CD4-positive, alpha-beta T cell (primary cell): ENCODE measurements around the gene FAM53B. TPM values are rescaled to one million over a fixed set of nuclear protein-coding genes. Genes with fewer than 3 reads are reported as not detected.

Source experiments
- ATAC-seq: fragments of 200-7000 bp; cut with Tn5 transposase; one replicate; pipeline ENCODE4 v1.10.0; 2022; ENCODE audit warnings: mild to moderate bottlenecking; ENCODE audit not compliant: poor library complexity
- CTCF ChIA-PET: fragments of 350-600 bp; sonication (Branson Sonifier 250); formaldehyde crosslinking; loops from one replicate; lab custom pipeline; 2021; ENCODE audit warnings: antibody characterized with exemption, inconsistent platforms; lab: Charles Lee
- POLR2A ChIA-PET: fragments of 350-600 bp; sonication (Branson Sonifier 250); formaldehyde crosslinking; loops from one replicate; lab custom pipeline; 2021; ENCODE audit warnings: antibody characterized with exemption, inconsistent platforms; lab: Charles Lee
- DNase-seq, 14 experiments: peaks; one replicate each; pipeline ENCODE4 v3.0.0-alpha.2; 2013 to 2020; ENCODE audit warnings: mixed read lengths in 2 of 14
- H3K27ac ChIP-seq, 2 donors: one replicate each; pipeline versions ENCODE4 v1.5.1 to v1.7.0; 2013; ENCODE audit warnings: low read length in 2 of 2, low read depth in 1 of 2, mild to moderate bottlenecking in 1 of 2
- H3K27me3 ChIP-seq, 2 experiments: 1 replicate in 1 of 2; 2 replicates in 1 of 2; pipeline versions ENCODE4 v1.6.1 to v1.7.0; 2013; ENCODE audit warnings: low read length in 2 of 2, control low read depth in 1 of 2, mild to moderate bottlenecking in 1 of 2, moderate library complexity in 1 of 2; ENCODE audit not compliant: insufficient read depth in 2 of 2, control insufficient read depth in 1 of 2
- H3K36me3 ChIP-seq: one replicate; pipeline ENCODE4 v1.6.1; 2013; ENCODE audit warnings: low read length, control low read depth; ENCODE audit not compliant: insufficient read depth
- H3K4me1 ChIP-seq: one replicate; pipeline ENCODE4 v1.6.1; 2013; ENCODE audit warnings: low read length, control low read depth; ENCODE audit not compliant: insufficient read depth
- H3K4me3 ChIP-seq: one replicate; pipeline ENCODE4 v1.5.1; 2013; ENCODE audit warnings: mild to moderate bottlenecking, low read length, moderate library complexity
- H3K9me3 ChIP-seq, 2 experiments: 1 replicate in 1 of 2; 2 replicates in 1 of 2; pipeline versions ENCODE4 v1.6.1 to v1.7.0; 2013; ENCODE audit warnings: low read length in 2 of 2, mild to moderate bottlenecking in 2 of 2, control low read depth in 1 of 2, moderate library complexity in 1 of 2; ENCODE audit not compliant: control insufficient read depth in 1 of 2, insufficient read depth in 1 of 2
- H3K27ac Mint-ChIP-seq: one replicate; pipeline ENCODE4 v1.8.0; 2020; ENCODE audit warnings: mixed read lengths
- H3K27me3 Mint-ChIP-seq: one replicate; pipeline ENCODE4 v1.8.0; 2021; ENCODE audit warnings: mixed read lengths
- H3K36me3 Mint-ChIP-seq: one replicate; pipeline ENCODE4 v1.8.0; 2021; ENCODE audit warnings: low read depth, mixed read lengths
- H3K4me1 Mint-ChIP-seq: one replicate; pipeline ENCODE4 v1.8.0; 2021; ENCODE audit warnings: low read depth, mixed read lengths
- H3K4me3 Mint-ChIP-seq: one replicate; pipeline ENCODE4 v1.8.0; 2020; ENCODE audit warnings: mild to moderate bottlenecking, mixed read lengths
- H3K9me3 Mint-ChIP-seq: one replicate; pipeline ENCODE4 v1.8.0; 2020; ENCODE audit warnings: mixed read lengths
- intact Hi-C, 2 experiments: fragments of 100-400 bp; cut with DNase I in 1 of 2; cut with micrococcal nuclease in 1 of 2; formaldehyde crosslinking; loops; one replicate each; pipeline versions ENCODE4 v1.15.1 to v1.9.0; 2023 to 2025; cut with DNase I, micrococcal nuclease
- total RNA-seq, 174 experiments: library from RNA in 2 of 174; stranded (reverse) in 2 of 174; gene quantifications; one replicate each; pipeline ENCODE4 v1.2.3 and lab custom pipeline; 2021 to 2026
- TF ChIP-seq, protein P1 (sequence below): fragments of 200-600 bp; IDR thresholded peaks from one replicate; pipeline ENCODE4 v1.8.0; 2022; ENCODE audit warnings: antibody characterized with exemption, mild to moderate bottlenecking

Gene FAM53B
- total RNA-seq, 2 experiments from 2014 or later = 32.9 to 33.6 TPM

DNA sequence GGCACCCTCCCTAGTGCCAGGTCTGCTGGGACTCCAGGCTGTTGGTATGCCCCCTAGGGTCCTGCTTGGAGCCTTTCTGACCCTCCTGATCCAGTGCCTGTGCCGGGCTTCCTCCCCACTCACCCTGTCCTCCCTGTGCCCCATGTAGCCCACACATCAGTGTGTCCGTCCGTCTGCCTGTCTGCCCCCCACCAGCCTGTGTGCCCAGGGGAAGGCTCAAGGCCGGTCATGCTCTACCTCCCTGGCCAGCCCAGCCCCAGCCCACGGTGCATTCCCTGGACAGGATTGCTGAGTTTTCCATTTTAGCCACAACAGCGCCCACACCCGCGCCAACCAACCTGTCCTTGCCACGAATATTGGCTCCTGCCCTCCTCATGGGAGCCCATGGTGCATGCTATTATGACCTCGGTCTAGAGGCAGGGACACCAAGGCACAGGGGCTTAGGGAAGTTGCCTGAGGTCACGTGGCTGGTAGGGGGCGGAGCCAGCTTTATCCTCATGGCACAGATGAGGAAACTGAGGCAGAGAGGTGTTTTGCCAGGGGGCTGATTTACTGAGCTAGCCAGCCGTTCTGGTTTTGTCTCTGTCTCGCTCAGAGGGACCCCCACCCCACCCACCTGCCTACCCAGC is 136.0 kb downstream of the FAM53B start:
- no peaks in the 10 kb centered on the region for H3K27me3 Mint-ChIP-seq
- intact Hi-C loops = no loop called here
- TF ChIP-seq, protein P1, sequence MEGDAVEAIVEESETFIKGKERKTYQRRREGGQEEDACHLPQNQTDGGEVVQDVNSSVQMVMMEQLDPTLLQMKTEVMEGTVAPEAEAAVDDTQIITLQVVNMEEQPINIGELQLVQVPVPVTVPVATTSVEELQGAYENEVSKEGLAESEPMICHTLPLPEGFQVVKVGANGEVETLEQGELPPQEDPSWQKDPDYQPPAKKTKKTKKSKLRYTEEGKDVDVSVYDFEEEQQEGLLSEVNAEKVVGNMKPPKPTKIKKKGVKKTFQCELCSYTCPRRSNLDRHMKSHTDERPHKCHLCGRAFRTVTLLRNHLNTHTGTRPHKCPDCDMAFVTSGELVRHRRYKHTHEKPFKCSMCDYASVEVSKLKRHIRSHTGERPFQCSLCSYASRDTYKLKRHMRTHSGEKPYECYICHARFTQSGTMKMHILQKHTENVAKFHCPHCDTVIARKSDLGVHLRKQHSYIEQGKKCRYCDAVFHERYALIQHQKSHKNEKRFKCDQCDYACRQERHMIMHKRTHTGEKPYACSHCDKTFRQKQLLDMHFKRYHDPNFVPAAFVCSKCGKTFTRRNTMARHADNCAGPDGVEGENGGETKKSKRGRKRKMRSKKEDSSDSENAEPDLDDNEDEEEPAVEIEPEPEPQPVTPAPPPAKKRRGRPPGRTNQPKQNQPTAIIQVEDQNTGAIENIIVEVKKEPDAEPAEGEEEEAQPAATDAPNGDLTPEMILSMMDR = no peak
- no peaks in the 10 kb centered on the region for H3K36me3 Mint-ChIP-seq
- Histone ChIP-seq H3K4me1 (peaks cover 37% of the 10 kb centered on the region), H3K27me3 (no peaks in the 10 kb centered on the region), H3K9me3 (no peaks in the 10 kb centered on the region), H3K36me3 (no peaks in the 10 kb centered on the region), H3K27ac (no peak overlapping the region), H3K4me3 (no peak overlapping the region)
- no peak for DNase-seq
- ChIA-PET CTCF (no interaction called here), POLR2A (no interaction called here)
- H3K27ac Mint-ChIP-seq = no peak overlapping the region
- no peak overlapping the region for H3K4me3 Mint-ChIP-seq
- H3K4me1 Mint-ChIP-seq = peaks cover 20% of the 10 kb centered on the region
- ATAC-seq = no peak
- no peaks in the 10 kb centered on the region for H3K9me3 Mint-ChIP-seq

DNA sequence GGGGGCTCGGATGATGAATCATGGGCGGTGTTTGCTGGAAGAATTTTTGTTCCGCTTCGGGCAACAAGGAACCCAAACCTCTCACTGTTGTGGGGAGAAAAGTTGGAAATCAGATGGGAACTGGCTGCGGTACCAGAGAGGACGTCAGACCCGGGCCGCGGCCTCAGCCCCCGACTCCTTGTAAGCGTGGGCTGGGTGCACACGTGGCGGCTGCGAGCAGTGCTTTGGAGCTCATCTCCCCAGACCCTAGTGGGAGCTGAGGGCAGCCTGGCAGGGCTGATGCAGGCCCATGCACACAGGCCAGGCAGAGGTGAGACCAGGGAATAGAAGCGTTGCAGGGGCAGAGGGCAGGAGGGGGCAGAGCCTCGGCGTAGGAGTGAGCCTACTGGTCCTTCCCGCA is 136.5 kb downstream of the FAM53B start:
- Mint-ChIP-seq H3K27ac (no peak overlapping the region), H3K27me3 (no peaks in the 10 kb centered on the region), H3K36me3 (no peaks in the 10 kb centered on the region), H3K4me3 (no peak overlapping the region), H3K9me3 (no peaks in the 10 kb centered on the region), H3K4me1 (peaks cover 18% of the 10 kb centered on the region)
- TF ChIP-seq, protein P1 = no peak
- Histone ChIP-seq H3K4me3 (no peak overlapping the region), H3K27me3 (no peaks in the 10 kb centered on the region), H3K9me3 (no peaks in the 10 kb centered on the region), H3K36me3 (no peaks in the 10 kb centered on the region), H3K27ac (no peak overlapping the region), H3K4me1 (peaks cover 32% of the 10 kb centered on the region)
- no peak for ATAC-seq
- DNase-seq = no peak
- POLR2A ChIA-PET = no interaction called here
- CTCF ChIA-PET = no interaction called here
- intact Hi-C loops = no loop called here

DNA sequence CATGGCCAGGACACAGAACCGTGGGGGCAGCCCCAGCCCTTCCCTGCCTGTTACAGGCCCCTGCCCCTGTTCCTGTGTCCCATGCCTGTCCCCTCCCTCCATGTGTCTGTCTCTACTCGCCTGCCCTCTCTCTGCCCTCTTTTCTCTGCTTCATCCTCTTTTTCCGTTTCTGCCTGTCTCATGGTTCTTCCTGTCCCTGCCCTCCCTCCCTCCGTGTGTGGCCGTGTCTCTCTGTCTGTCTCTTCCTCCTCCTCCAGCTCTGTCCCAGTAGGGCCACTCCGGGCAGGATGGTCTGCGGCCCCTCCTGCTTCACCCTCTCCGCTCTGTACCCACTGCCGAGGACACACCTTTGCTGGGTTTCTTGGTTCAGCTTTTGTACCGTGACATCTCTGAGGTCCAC is 137.4 kb downstream of the FAM53B start:
- H3K9me3 Mint-ChIP-seq = no peaks in the 10 kb centered on the region
- Histone ChIP-seq H3K4me1 (peaks cover 24% of the 10 kb centered on the region), H3K27me3 (no peaks in the 10 kb centered on the region), H3K36me3 (no peaks in the 10 kb centered on the region), H3K4me3 (no peak overlapping the region), H3K27ac (no peak overlapping the region), H3K9me3 (no peaks in the 10 kb centered on the region)
- intact Hi-C loops = no loop called here
- POLR2A ChIA-PET = no interaction called here
- CTCF ChIA-PET = no interaction called here
- peaks cover 9% of the 10 kb centered on the region for H3K4me1 Mint-ChIP-seq
- H3K36me3 Mint-ChIP-seq = no peaks in the 10 kb centered on the region
- H3K27me3 Mint-ChIP-seq = no peaks in the 10 kb centered on the region
- H3K27ac Mint-ChIP-seq = no peak overlapping the region
- ATAC-seq = no peak
- DNase-seq = no peak
- H3K4me3 Mint-ChIP-seq = no peak overlapping the region
- TF ChIP-seq, protein P1 = no peak
